GM21825 (cell line): ENCODE data around the gene ATE1.
"Not testable (repeated sequence)": the region's sequence is repeated elsewhere in the genome, so short reads cannot be mapped to it uniquely, and the experiment has no call there.

Source experiments
- ATAC-seq: cut with Tn5 transposase; IDR thresholded peaks from one replicate; pipeline ENCODE4 v1.9.1; 2021; ENCODE audit warnings: mild to moderate bottlenecking, moderate library complexity; ENCODE audit not compliant: unreplicated experiment

Gene ATE1

GRCh38 chr10:121927841-121928527, at the start of gene ATE1:
TSS of gene ATE1 (minus strand) at chr10:121928031. CDS start at chr10:121927949, 82 bp downstream.
- ATAC-seq = peak; percentile 80

DNA sequence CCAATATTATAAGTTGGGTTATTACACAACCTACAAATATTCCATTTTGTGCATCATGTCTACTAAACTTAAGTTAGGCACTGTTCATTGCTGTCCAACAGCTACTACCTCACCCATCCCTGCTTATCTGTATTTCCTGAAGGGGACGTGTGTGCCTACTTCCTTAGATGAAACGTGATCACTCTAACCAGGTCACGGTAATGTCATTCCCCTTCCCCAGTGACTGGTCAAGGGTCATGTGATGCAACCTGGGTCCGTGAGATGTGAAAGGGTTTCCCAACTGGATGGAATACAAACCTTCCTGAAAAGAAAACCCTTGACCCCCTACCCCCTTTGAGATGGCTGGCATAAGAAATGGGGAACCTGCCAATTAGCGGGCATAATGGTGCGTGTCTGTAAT, 48.8 kb upstream of the ATE1 start:
- no peak for ATAC-seq

DNA sequence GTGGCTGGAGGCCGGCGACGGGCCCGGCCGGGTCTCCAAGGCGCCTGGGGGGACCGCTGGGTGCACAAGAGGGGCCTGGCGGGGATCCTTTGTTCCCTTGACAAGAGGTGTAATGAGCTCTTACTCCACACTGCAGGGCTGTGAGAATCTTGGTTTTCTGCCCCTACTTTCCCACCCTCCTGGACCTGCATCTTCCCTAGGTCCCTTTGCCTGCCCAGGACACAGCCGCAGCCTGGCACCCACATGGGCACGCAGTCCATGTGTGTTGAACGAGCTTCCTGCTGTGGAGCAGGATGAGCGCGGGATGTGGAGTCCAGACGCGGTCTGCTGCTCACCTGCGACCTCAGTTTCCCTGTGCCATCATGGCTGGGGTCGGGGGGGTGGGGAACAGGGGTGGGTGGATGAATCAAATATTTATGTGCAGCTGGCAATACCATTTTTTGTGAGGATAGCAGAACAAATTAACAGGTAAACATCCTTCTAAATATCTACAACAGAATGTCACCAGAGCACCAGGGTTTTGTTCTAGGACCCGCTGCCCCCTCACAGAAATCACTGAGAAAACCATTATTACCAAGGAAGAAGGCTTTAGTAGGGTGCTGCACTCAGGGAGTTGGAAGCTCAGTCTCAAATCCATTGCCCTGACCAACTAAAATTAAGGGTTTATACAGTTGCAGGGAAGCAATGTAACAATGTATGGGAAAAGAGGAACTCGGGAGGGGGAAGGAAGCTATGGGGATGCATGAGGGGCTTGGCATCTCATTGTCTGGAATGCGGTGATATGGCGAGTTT, 47.7 kb upstream of the ATE1 start:
- no peak for ATAC-seq

GRCh38 chr10:121974535-121975294, 46.9 kb upstream of the ATE1 start, which contains the start of gene NSMCE4A:
TSS of gene NSMCE4A (minus strand) at chr10:121975217. CDS start at chr10:121975165, 52 bp downstream.
- peak; percentile 91 for ATAC-seq

GRCh38 chr10:121974019-121974534, 46.2 kb upstream of the ATE1 start:
- peak; percentile 19 for ATAC-seq

GRCh38 chr10:121969086-121969485, 41.3 kb upstream of the ATE1 start:
- ATAC-seq = not testable (repeated sequence)

DNA sequence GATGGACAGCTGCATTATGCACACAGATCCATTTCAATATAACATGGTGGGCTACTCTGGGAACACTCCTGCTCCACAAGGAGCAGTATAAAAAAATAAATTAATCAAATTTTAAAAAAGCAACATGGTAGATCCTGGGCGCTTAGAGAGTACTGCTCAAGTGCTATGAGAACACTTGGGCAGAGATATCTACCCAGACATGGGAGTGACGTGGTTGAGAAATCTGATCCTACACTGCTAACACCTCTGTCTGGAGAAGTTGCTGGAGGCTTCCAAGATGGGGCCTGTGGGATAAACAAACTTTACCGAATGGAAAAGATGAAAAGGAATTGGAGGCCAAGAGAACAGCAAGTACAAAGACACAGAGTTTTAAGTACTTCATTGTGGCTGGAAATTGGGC, 38.2 kb upstream of the ATE1 start:
- ATAC-seq = no peak

GRCh38 chr10:121961456-121961855, 33.6 kb upstream of the ATE1 start:
- ATAC-seq = no peak

- no peak for ATAC-seq
Measured at GRCh38 chr10:121959671-121960070, 31.8 kb upstream of the ATE1 start.

DNA sequence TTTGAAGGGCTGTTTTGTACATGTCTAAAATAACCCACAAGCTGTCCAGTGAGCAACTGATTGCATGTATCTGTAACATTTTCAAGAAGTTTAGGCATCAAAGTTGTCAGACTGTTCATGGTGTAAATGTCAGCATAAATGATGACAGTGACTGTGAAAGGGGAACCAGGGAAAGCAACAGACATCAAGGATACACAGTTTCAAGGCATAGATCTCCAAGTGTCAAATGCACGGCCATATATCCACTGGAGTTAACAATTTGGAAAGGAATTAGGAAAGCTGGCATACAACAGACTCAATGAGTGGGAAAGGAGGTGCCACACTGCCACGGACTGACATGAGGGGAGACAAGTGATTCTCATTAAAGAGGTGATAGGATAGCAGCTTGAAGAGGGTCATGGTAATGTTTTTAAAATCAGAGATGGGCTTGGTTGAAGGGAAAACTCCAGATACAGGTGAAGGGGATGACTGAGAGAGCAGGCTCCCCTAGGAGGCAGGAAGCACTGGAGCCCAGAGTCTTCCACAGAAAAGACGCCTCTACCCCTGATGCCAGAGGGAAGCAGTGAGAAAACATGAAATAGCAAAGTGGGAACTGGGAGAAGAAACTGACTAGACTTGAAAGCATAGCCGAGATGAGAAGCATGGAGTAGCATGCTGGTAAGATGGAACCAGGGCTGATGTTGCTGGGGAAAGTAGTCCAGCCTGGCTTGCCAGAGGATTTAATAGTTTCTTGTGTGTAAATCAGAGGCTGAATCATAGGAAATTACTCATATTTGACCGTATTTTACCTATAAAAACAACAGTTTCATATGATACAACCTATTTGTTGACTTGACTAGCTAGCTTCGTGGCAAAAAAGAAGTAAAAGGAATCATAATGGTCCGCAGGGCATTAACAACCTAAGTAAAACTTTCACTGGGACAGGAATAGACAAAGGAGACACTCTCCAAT, 28.6 kb upstream of the ATE1 start:
- no peak for ATAC-seq

DNA sequence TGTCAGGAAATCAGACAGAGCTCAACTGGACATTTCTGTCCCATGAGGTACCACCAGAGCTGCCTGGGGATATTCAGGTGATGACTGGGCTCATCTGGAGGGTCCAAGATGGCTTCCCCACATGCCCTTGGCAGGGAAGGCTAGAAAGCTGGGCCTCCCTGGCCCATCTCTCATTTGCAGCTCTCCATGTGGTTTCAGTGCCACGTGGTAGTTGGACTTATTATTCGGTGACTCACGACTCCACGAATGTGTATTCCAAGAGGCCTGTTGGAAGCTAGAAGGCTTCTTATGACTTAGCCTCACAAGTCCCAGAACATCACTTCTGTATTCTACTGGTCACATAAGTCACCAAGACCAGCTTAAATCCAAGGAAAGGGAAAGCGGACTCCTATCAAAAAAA, 24.4 kb upstream of the ATE1 start:
- no peak for ATAC-seq

DNA sequence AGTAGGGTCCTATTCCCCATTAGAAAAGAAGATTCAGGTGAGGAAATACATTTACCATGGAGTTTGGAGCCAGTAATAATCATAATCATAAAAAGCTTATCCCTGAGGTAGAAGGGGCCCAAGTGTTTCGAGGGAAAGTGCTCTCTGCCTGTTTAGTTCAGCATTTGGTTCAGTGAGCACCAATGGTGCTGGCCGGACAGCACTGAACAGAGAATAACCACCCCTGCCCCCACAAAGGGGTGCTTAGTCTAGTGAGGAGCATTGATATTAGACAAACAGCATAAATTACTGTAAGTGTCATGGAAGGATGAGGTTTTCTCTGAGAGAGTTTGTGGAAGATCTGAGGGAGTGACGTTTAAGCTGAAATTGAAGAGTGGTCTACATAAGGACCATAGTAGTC, 21.6 kb upstream of the ATE1 start:
- no peak for ATAC-seq

DNA sequence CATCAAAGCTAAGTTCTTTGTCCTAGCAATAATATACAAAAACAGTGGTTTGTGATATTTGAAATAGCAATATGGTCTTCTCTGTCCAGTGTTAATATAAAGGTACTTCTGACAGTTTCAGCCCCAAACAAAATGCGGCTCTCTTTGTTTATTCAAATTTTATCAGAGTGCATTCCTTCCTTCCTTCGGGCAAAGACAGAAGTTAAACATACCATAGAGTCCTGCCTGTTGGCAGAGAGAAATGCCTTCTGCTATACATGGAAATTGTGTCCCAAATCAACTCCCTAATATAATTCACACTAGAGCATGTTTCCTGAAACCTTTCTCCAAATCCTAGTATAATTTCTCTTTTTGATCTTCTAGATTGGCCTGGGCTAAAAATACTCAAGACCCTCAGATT, 21.2 kb upstream of the ATE1 start:
- ATAC-seq = no peak

- no peak for ATAC-seq
Measured at GRCh38 chr10:121947343-121948330, 19.8 kb upstream of the ATE1 start.

DNA sequence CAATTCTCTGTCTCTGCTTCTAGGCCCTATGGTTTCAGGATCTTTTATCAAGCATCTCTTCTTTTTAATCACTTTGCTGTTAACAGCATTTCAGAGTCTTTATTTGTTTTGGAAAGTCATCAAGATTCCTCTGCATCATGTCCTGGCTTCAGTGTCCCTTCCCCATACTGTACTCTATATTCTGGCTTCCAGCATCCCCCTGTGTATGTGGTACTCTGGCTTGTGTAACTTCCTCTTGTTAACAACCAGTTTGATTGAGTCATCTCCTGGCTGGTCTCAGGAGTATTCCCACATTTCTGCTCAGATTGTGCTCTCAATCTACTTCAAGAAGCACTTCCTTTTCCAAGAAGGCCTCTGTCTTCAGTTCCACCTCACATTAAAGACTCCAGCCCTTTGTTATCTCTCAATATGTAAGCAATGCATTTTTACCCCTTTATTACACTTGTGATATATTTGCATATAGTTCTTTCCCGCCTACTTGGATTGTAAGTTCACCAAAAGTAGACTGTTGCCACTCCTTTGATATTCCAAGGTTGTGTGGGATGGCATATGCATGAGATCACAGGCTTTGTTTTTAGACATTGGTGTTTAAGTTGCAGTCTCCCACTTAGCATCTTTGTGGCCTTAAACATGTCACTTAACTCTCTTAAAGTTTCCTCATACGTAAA, 15.1 kb upstream of the ATE1 start:
- ATAC-seq = no peak

GRCh38 chr10:121941532-121941931, 13.7 kb upstream of the ATE1 start:
- no peak for ATAC-seq

GRCh38 chr10:121936295-121936694, 8.5 kb upstream of the ATE1 start:
- ATAC-seq = no peak

GRCh38 chr10:121935702-121936101, 7.9 kb upstream of the ATE1 start:
- no peak for ATAC-seq
